GM12891 (cell line): ENCODE results near the gene PDZD11.

ENCODE experiments used
- POLR2A ChIP-seq: IDR thresholded peaks from 2 replicates; pipeline ENCODE4 v1.6.1; 2011; ENCODE audit warnings: low read depth, low read length, control low read depth
- SPI1 ChIP-seq: IDR thresholded peaks from 2 replicates; pipeline ENCODE4 v1.6.1; 2011; ENCODE audit warnings: low read depth, low read length, control low read depth

GRCh38 chrX:70255452-70255851 lies 34.3 kb downstream of the PDZD11 start:
- TF ChIP-seq POLR2A, result no peak
- TF ChIP-seq SPI1, result no peak
